Measurements from ENCODE around the gene CSMD2. TPM values are rescaled to one million over a fixed set of nuclear protein-coding genes. Genes with fewer than 3 reads are reported as not detected.

The CSMD2 gene
- polyA plus RNA-seq, 1 of the 3 experiments (the other 2 are of a cell fraction) = not detected

DNA sequence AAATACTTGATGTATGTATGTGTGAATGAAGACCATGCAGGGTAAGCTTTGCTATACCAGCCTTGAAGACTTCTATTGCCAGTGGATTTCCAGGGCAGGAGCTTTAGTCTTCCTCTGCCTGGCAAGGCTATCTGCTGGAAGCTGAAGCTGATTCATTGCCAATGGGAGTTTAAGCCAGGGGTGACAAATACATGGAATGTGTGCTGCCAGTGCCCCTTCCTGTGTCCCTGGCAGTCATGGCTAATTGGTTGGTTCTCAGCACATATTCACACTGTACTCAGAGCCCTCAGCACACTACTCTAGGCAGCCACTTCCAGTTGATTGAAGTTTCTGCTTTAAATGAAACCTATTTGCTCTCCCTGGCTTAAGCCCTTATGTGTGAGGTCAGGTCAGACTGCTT, 691.1 kb downstream of the CSMD2 start (continued):
- TF ChIP-seq MXI1 (IDR thresholded peaks at IDR 0.05; ENCODE audit: low read depth, low read length) = no peak
- TF ChIP-seq JUND (IDR thresholded peaks at IDR 0.05) = no peak
- no peak for TF ChIP-seq YY1 (IDR thresholded peaks at IDR 0.05; ENCODE audit: low read depth)
- TF ChIP-seq, protein P1, sequence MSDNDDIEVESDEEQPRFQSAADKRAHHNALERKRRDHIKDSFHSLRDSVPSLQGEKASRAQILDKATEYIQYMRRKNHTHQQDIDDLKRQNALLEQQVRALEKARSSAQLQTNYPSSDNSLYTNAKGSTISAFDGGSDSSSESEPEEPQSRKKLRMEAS (IDR thresholded peaks at IDR 0.05; ENCODE audit: low read depth) = no peak

- DNase-seq = peak; percentile 90
- ChIA-PET POLR2A (no interaction called here), CTCF (interaction anchor here (0.6 to 7.9 kb wide), 11 partner anchors 8 to 378 kb away, joined by 3 to 107 read pairs (median 7); partner anchors contain the start of gene A3GALT2)
- Histone ChIP-seq H3K9ac (peak within 1 kb of the TSS; percentile 87), H3K27ac (ENCODE audit: low read depth in 2 of 2, low read length in 1 of 2) (peak within 1 kb of the TSS; percentile 74 to 79; a peak in 3 of 4 replicates), H3K36me3 (replicated peaks in 1 of 2; ENCODE audit: control insufficient read depth in 1 of 2, insufficient read depth in 2 of 2, low read length in 1 of 2) (peaks cover 0 to 3% of the 10 kb centered on the region in 2 experiments), H4K20me1 (ENCODE audit: insufficient read depth) (no peaks in the 10 kb centered on the region), H3K4me3 (ENCODE audit: low read depth in 2 of 2, low read length in 1 of 2) (peak within 1 kb of the TSS; percentile 73 to 80), H3K27me3 (ENCODE audit: insufficient read depth) (no peaks in the 10 kb centered on the region), H3F3A (replicated peaks; ENCODE audit: insufficient read depth) (peaks cover 16% of the 10 kb centered on the region), H3K4me2 (peak within 1 kb of the TSS; percentile 79), H3K79me2 (ENCODE audit: insufficient read depth) (peaks cover 25% of the 10 kb centered on the region), H2AFZ (ENCODE audit: low read depth) (peak within 1 kb of the TSS; percentile 98), H3K4me1 (ENCODE audit: control insufficient read depth in 1 of 2, insufficient read depth in 2 of 2, low read depth in 1 of 2, low read length in 1 of 2) (peaks cover 18 to 26% of the 10 kb centered on the region in 2 experiments), H3K9me3 (no peaks in the 10 kb centered on the region), H3K9me2 (no peaks in the 10 kb centered on the region)
- whole genome bisulfite sequencing (ENCODE audit: low lambda C conversion rate) = under 1% methylated on average over 36 of the region's 38 CpGs
- no peak for TF ChIP-seq EZH2phosphoT487 (IDR thresholded peaks at IDR 0.05; ENCODE audit: borderline replicate concordance, low read depth)
- TF ChIP-seq GABPA (IDR thresholded peaks at IDR 0.05; ENCODE audit: low read depth) = peak; percentile 85
- no peak for TF ChIP-seq NFIC (IDR thresholded peaks at IDR 0.05; ENCODE audit: borderline replicate concordance)
- peak; percentile 91 for TF ChIP-seq IRF3 (IDR thresholded peaks at IDR 0.05; ENCODE audit: low read depth, low read length)
- TF ChIP-seq, protein P2, sequence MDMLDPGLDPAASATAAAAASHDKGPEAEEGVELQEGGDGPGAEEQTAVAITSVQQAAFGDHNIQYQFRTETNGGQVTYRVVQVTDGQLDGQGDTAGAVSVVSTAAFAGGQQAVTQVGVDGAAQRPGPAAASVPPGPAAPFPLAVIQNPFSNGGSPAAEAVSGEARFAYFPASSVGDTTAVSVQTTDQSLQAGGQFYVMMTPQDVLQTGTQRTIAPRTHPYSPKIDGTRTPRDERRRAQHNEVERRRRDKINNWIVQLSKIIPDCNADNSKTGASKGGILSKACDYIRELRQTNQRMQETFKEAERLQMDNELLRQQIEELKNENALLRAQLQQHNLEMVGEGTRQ (IDR thresholded peaks at IDR 0.05; ENCODE audit: borderline replicate concordance, low read depth, low read length) = no peak
- TF ChIP-seq MXI1 (IDR thresholded peaks at IDR 0.05; ENCODE audit: low read depth, low read length) = peak; percentile 60; the same call in 1 of the 2 replicates
- TF ChIP-seq TCF12 (IDR thresholded peaks at IDR 0.05) = 0 out of 2 replicates have a peak, but pooled peaks have one; percentile 11
- TF ChIP-seq, protein P1 (IDR thresholded peaks at IDR 0.05; ENCODE audit: low read depth) = peak; percentile 64
- TF ChIP-seq YY1 (IDR thresholded peaks at IDR 0.05; ENCODE audit: low read depth) = 0 out of 2 replicates have a peak, but pooled peaks have one; percentile 35
- no peak for TF ChIP-seq SMC3 (IDR thresholded peaks at IDR 0.05; ENCODE audit: low read depth, low read length)
- TF ChIP-seq ELF1 (IDR thresholded peaks at IDR 0.05) = peak; percentile 91
- no peak for TF ChIP-seq JUND (IDR thresholded peaks at IDR 0.05)
- TF ChIP-seq PBX3 (IDR thresholded peaks at IDR 0.05) = peak; percentile 99
- TF ChIP-seq TEAD4 (IDR thresholded peaks at IDR 0.05; ENCODE audit: borderline replicate concordance, insufficient read depth) = no peak
- TF ChIP-seq FOXJ3 (CRISPR knock-in tag; IDR thresholded peaks at IDR 0.05) = no peak
- TF ChIP-seq FOXM1 (IDR thresholded peaks at IDR 0.05; ENCODE audit: low read depth) = no peak
- TF ChIP-seq, protein P3, sequence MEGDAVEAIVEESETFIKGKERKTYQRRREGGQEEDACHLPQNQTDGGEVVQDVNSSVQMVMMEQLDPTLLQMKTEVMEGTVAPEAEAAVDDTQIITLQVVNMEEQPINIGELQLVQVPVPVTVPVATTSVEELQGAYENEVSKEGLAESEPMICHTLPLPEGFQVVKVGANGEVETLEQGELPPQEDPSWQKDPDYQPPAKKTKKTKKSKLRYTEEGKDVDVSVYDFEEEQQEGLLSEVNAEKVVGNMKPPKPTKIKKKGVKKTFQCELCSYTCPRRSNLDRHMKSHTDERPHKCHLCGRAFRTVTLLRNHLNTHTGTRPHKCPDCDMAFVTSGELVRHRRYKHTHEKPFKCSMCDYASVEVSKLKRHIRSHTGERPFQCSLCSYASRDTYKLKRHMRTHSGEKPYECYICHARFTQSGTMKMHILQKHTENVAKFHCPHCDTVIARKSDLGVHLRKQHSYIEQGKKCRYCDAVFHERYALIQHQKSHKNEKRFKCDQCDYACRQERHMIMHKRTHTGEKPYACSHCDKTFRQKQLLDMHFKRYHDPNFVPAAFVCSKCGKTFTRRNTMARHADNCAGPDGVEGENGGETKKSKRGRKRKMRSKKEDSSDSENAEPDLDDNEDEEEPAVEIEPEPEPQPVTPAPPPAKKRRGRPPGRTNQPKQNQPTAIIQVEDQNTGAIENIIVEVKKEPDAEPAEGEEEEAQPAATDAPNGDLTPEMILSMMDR (IDR thresholded peaks at IDR 0.05) = no peak
- TF ChIP-seq USF1 (IDR thresholded peaks at IDR 0.05; ENCODE audit: borderline replicate concordance, low read depth) = 0 out of 2 replicates have a peak, but pooled peaks have one; percentile 20
- TF ChIP-seq RAD21 (IDR thresholded peaks at IDR 0.05; ENCODE audit: low read length) = no peak
- no peak for TF ChIP-seq MEF2A (IDR thresholded peaks at IDR 0.05; ENCODE audit: borderline replicate concordance, low read depth)
- no peak for TF ChIP-seq RXRA (IDR thresholded peaks at IDR 0.05; ENCODE audit: borderline replicate concordance, low read depth)
- no peak for TF ChIP-seq FOSL2 (IDR thresholded peaks at IDR 0.05; ENCODE audit: borderline replicate concordance, low read depth)
These were observed 692.6 kb downstream of the CSMD2 start, which contains the start of gene ZSCAN20 for GRCh38 chr1:33472269-33472980. Gene ZSCAN20 (plus strand): TSS chr1:33472645. CDS start chr1:33479289, 6,644 bp downstream.
